IMR-90 (cell line): ENCODE measurements around the gene RNF186. TPM values are rescaled to one million over a fixed set of nuclear protein-coding genes. Genes with fewer than 3 reads are reported as not detected.

Experiments used
- ATAC-seq: fragments of 200-7000 bp; cut with Tn5 transposase; 2 replicates; pipeline ENCODE4 v1.9.1; 2020; ENCODE audit warnings: low read depth, mild to moderate bottlenecking, moderate library complexity
- BruUV-seq: library from RNA; stranded (reverse); fragments of 400-500 nt; replicated peaks from 2 replicates; lab custom pipeline; 2021; lab: Mats Ljungman, UMichigan
- CTCF ChIA-PET: fragments of 300-600 bp; formaldehyde crosslinking; extraction: SDS; loops from one replicate; lab custom pipeline; 2021; ENCODE audit warnings: antibody characterized with exemption; lab: Yijun Ruan, JAX
- POLR2A ChIA-PET: fragments of 300-600 bp; sonication (Branson Sonifier 250); formaldehyde crosslinking; loops from one replicate; lab custom pipeline; 2022; ENCODE audit warnings: antibody characterized with exemption; ENCODE audit not compliant: unreplicated experiment; lab: Charles Lee
- DNase-seq: peaks from one replicate; pipeline ENCODE4 v3.0.0; 2013
- H2AFZ ChIP-seq: replicated peaks from 2 replicates; pipeline ENCODE3; 2013; ENCODE audit warnings: low read length, mild to moderate bottlenecking; ENCODE audit not compliant: poor library complexity
- H2AK5ac ChIP-seq: 2 replicates; pipeline ENCODE4 v1.6.1; 2013; ENCODE audit warnings: low read depth, low read length, inconsistent platforms
- H2AK9ac ChIP-seq: replicated peaks from 2 replicates; pipeline ENCODE3; 2013; ENCODE audit warnings: mild to moderate bottlenecking, low read depth, low read length, moderate library complexity; ENCODE audit not compliant: poor library complexity
- H2BK120ac ChIP-seq: 2 replicates; pipeline ENCODE4 v1.6.1; 2013; ENCODE audit warnings: low read depth, low read length, inconsistent platforms
- H2BK15ac ChIP-seq: 3 replicates; pipeline ENCODE4 v1.6.1; 2013; ENCODE audit warnings: low read depth, low read length, inconsistent platforms
- H2BK20ac ChIP-seq: 2 replicates; pipeline ENCODE4 v1.6.1; 2013; ENCODE audit warnings: low read depth, mild to moderate bottlenecking, inconsistent platforms, low read length, moderate library complexity
- H2BK5ac ChIP-seq: 2 replicates; pipeline ENCODE4 v1.6.1; 2013; ENCODE audit warnings: mild to moderate bottlenecking, low read depth, low read length, inconsistent platforms; ENCODE audit not compliant: poor library complexity, severe bottlenecking
- H3K14ac ChIP-seq: replicated peaks from 2 replicates; pipeline ENCODE4 v1.6.1; 2013; ENCODE audit warnings: low read depth, low read length, inconsistent platforms
- H3K18ac ChIP-seq: 2 replicates; pipeline ENCODE4 v1.6.1; 2013; ENCODE audit warnings: low read depth, low read length, control low read depth
- H3K23ac ChIP-seq: 2 replicates; pipeline ENCODE4 v1.6.1; 2013; ENCODE audit warnings: low read depth, low read length, inconsistent platforms
- H3K27ac ChIP-seq: 2 replicates; pipeline ENCODE4 v1.5.1; 2013; ENCODE audit warnings: mild to moderate bottlenecking, control low read depth, low read length; ENCODE audit not compliant: insufficient read depth
- H3K27me3 ChIP-seq: 2 replicates; pipeline ENCODE4 v1.6.1; 2013; ENCODE audit warnings: low read length; ENCODE audit not compliant: control insufficient read depth, insufficient read depth
- H3K36me3 ChIP-seq: 2 replicates; pipeline ENCODE4 v1.6.1; 2013; ENCODE audit warnings: low read length, mixed read lengths; ENCODE audit not compliant: control insufficient read depth, insufficient read depth
- H3K4ac ChIP-seq: 2 replicates; pipeline ENCODE4 v1.6.1; 2013; ENCODE audit warnings: low read depth, low read length, inconsistent platforms
- H3K4me1 ChIP-seq: 2 replicates; pipeline ENCODE4 v1.6.1; 2013; ENCODE audit warnings: low read length, mixed read lengths; ENCODE audit not compliant: control insufficient read depth, insufficient read depth
- H3K4me2 ChIP-seq: 2 replicates; pipeline ENCODE4 v1.6.1; 2013; ENCODE audit warnings: low read depth, mild to moderate bottlenecking, control low read depth, low read length, moderate library complexity
- H3K4me3 ChIP-seq: 2 replicates; pipeline ENCODE4 v1.5.1; 2013; ENCODE audit warnings: low read depth, mild to moderate bottlenecking, control low read depth, low read length, moderate library complexity; ENCODE audit not compliant: insufficient read depth
- H3K56ac ChIP-seq: 2 replicates; pipeline ENCODE4 v1.6.1; 2013; ENCODE audit warnings: low read length, inconsistent platforms; ENCODE audit not compliant: insufficient read depth; ENCODE audit errors: extremely low read depth
- H3K79me1 ChIP-seq, 2 experiments: 2 replicates each; pipeline ENCODE4 v1.6.1; 2013; ENCODE audit warnings: low read length in 2 of 2, inconsistent platforms in 1 of 2, low read depth in 1 of 2
- H3K9ac ChIP-seq: 2 replicates; pipeline ENCODE4 v1.6.1; 2013; ENCODE audit warnings: low read depth, low read length, control low read depth
- H3K9me1 ChIP-seq: 2 replicates; pipeline ENCODE4 v1.6.1; 2013; ENCODE audit warnings: low read length, inconsistent platforms; ENCODE audit not compliant: insufficient read depth
- H3K9me3 ChIP-seq: 2 replicates; pipeline ENCODE4 v1.6.1; 2013; ENCODE audit warnings: low read length; ENCODE audit not compliant: control insufficient read depth, insufficient read depth
- H4K20me1 ChIP-seq: 2 replicates; pipeline ENCODE4 v1.6.1; 2013; ENCODE audit warnings: low read length, inconsistent platforms; ENCODE audit not compliant: insufficient read depth
- H4K5ac ChIP-seq: 2 replicates; pipeline ENCODE4 v1.6.1; 2013; ENCODE audit warnings: mild to moderate bottlenecking, low read depth, low read length, control low read depth
- H4K8ac ChIP-seq, 2 experiments: 2 replicates each; pipeline ENCODE4 v1.6.1; 2013; ENCODE audit warnings: low read depth in 2 of 2, low read length in 2 of 2, control low read depth in 1 of 2, inconsistent platforms in 1 of 2
- H4K91ac ChIP-seq: 2 replicates; pipeline ENCODE4 v1.6.1; 2013; ENCODE audit warnings: low read depth, low read length, inconsistent platforms; ENCODE audit not compliant: insufficient read depth
- BHLHE40 ChIP-seq: fragments of 150-350 bp; IDR thresholded peaks from 2 replicates; pipeline ENCODE4 v1.6.1; 2016; ENCODE audit warnings: mild to moderate bottlenecking, low read depth, low read length
- CEBPB ChIP-seq: IDR thresholded peaks from 2 replicates; pipeline ENCODE4 v1.6.1; 2012; ENCODE audit warnings: low read depth, low read length, improper control_type of control experiment
- CHD1 ChIP-seq: IDR thresholded peaks from 2 replicates; pipeline ENCODE4 v1.6.1; 2012; ENCODE audit warnings: low read depth, low read length, improper control_type of control experiment
- CTCF ChIP-seq: conservative IDR thresholded peaks from 2 replicates; pipeline ENCODE4 v1.5.1; 2012; ENCODE audit warnings: mild to moderate bottlenecking, low read depth, low read length, improper control_type of control experiment
- ELK1 ChIP-seq: fragments of 150-350 bp; IDR thresholded peaks from 2 replicates; pipeline ENCODE4 v1.6.1; 2016; ENCODE audit warnings: low read depth, mild to moderate bottlenecking, low read length, moderate library complexity, borderline replicate concordance
- FOS ChIP-seq: fragments of 150-350 bp; IDR thresholded peaks from 2 replicates; pipeline ENCODE4 v1.6.1; 2016; ENCODE audit warnings: low read depth, low read length
- MAFK ChIP-seq: IDR thresholded peaks from 2 replicates; pipeline ENCODE4 v1.6.1; 2012; ENCODE audit warnings: low read depth, low read length, improper control_type of control experiment
- MAZ ChIP-seq: IDR thresholded peaks from 2 replicates; pipeline ENCODE4 v1.6.1; 2012; ENCODE audit warnings: low read depth, mild to moderate bottlenecking, low read length, improper control_type of control experiment, moderate library complexity, borderline replicate concordance
- MXI1 ChIP-seq: IDR thresholded peaks from 2 replicates; pipeline ENCODE4 v1.6.1; 2012; ENCODE audit warnings: low read depth, mild to moderate bottlenecking, low read length, moderate library complexity, borderline replicate concordance
- POLR2A ChIP-seq: IDR thresholded peaks from 2 replicates; pipeline ENCODE4 v1.6.1; 2012; ENCODE audit warnings: mild to moderate bottlenecking, low read depth, low read length
- RAD21 ChIP-seq: IDR thresholded peaks from 2 replicates; pipeline ENCODE4 v1.6.1; 2012; ENCODE audit warnings: low read length, improper control_type of control experiment
- RCOR1 ChIP-seq: IDR thresholded peaks from 2 replicates; pipeline ENCODE4 v1.6.1; 2012; ENCODE audit warnings: mild to moderate bottlenecking, low read length, improper control_type of control experiment; ENCODE audit not compliant: insufficient replicate concordance
- RFX5 ChIP-seq: IDR thresholded peaks from 2 replicates; pipeline ENCODE4 v1.8.0; 2012; ENCODE audit warnings: low read depth, mild to moderate bottlenecking, low read length, moderate library complexity
- SMC3 ChIP-seq: fragments of 150-350 bp; IDR thresholded peaks from 2 replicates; pipeline ENCODE4 v1.6.1; 2016; ENCODE audit warnings: low read depth, mild to moderate bottlenecking, antibody characterized with exemption, low read length, moderate library complexity
- USF2 ChIP-seq: fragments of 150-350 bp; IDR thresholded peaks from 2 replicates; pipeline ENCODE4 v1.6.1; 2017; ENCODE audit warnings: mild to moderate bottlenecking, antibody characterized with exemption, low read length, low read depth
- WGBS, 2 experiments: methylation state at CpG; one replicate each; pipeline versions ENCODE4 v1.1.5 to v1.1.7; 2013; ENCODE audit warnings: missing lambda C conversion rate in 2 of 2; ENCODE audit not compliant: insufficient read length in 1 of 2; ENCODE audit errors: extremely low coverage in 2 of 2; 5-methylcytosine and 5-hydroxymethylcytosine counted together
- dilution Hi-C: fragments of 300-500 bp; cut with HindIII; formaldehyde crosslinking; loops from one replicate; pipeline ENCODE4 v1.14.3; 2018; ENCODE audit warnings: low sequenced_read_pairs; ENCODE audit not compliant: unreplicated experiment
- in situ Hi-C: fragments of 300-500 bp; cut with MboI; formaldehyde crosslinking; loops from 3 replicates; pipeline ENCODE4 v1.14.3; 2019; ENCODE audit warnings: low sequenced_read_pairs, inconsistent platforms, mixed read lengths
- intact Hi-C: fragments of 100-400 bp; cut with micrococcal nuclease; formaldehyde crosslinking; loops from 2 replicates; pipeline ENCODE4 v1.10.0; 2022
- polyA plus RNA-seq, 3 experiments: library from polyadenylated mRNA; depleted of rRNA; stranded (reverse); fragments of >200 nt; gene quantifications; 2 replicates each; pipeline ENCODE4 v1.2.3, GENCODE V29; 2012; ENCODE audit warnings: low replicate concordance in 1 of 3
- total RNA-seq: library from RNA; depleted of rRNA; stranded (reverse); fragments of >200 nt; gene quantifications from 2 replicates; pipeline ENCODE4 v1.2.3, GENCODE V29; 2012

Gene RNF186
- total and polyA plus RNA-seq, 2 of the 4 experiments (the other 2 are of a cell fraction): not detected

- CTCF ChIA-PET: no interaction called here
- Histone ChIP-seq H3K27me3 (no peaks in the 10 kb centered on the region), H2BK5ac (no peak overlapping the region), H3K4me1 (no peaks in the 10 kb centered on the region), H3K18ac (no peak overlapping the region), H3K79me1 (no peaks in the 10 kb centered on the region), H3K4me2 (no peak overlapping the region), H2AK5ac (no peak overlapping the region), H3K23ac (no peak overlapping the region), H4K91ac (no peak overlapping the region), H3K9me3 (no peaks in the 10 kb centered on the region), H2BK15ac (no peak overlapping the region), H2BK120ac (no peak overlapping the region), H3K9ac (no peak overlapping the region), H3K56ac (no peak overlapping the region), H2BK20ac (no peak overlapping the region), H2AK9ac (no peak overlapping the region), H4K20me1 (no peaks in the 10 kb centered on the region), H2AFZ (no peak overlapping the region), H3K4me3 (no peak overlapping the region), H3K36me3 (peaks cover 23% of the 10 kb centered on the region), H4K8ac (no peak overlapping the region), H3K9me1 (no peaks in the 10 kb centered on the region), H4K5ac (no peak overlapping the region), H3K4ac (no peak overlapping the region), H3K14ac (no peak overlapping the region), H3K27ac (no peak overlapping the region)
- DNase-seq (no peak), ATAC-seq (no peak)
- dilution Hi-C loops: no loop called here
- WGBS, 2 experiments: no CpG with 5 or more reads among the region's 5 CpGs
- POLR2A ChIA-PET: no interaction called here
- no peak for TF ChIP-seq USF2
- TF ChIP-seq ELK1: no peak
- TF ChIP-seq BHLHE40: no peak
- no peak for TF ChIP-seq RCOR1
- TF ChIP-seq MAFK: no peak
- TF ChIP-seq CEBPB: no peak
- no peak for TF ChIP-seq CHD1
- TF ChIP-seq RAD21: no peak
- TF ChIP-seq MAZ: no peak
- no peak for TF ChIP-seq FOS
- no peak for TF ChIP-seq SMC3
- no peak for TF ChIP-seq RFX5
- TF ChIP-seq CTCF: no peak
- TF ChIP-seq MXI1: no peak
- no peak for TF ChIP-seq POLR2A
- in situ Hi-C loops: no loop called here
- intact Hi-C loops: no loop called here
- BruUV-seq: no TSS peak
Measured at GRCh38 chr1:19776287-19776686, 38.8 kb downstream of the RNF186 start.
